Tibial artery (tissue), 4 donors: ENCODE results near the gene ARNT2.

Experiments used
- DNase-seq, 2 donors: peaks; one replicate each; pipeline ENCODE4 v3.0.0-alpha.2; 2019
- H3K27ac ChIP-seq, 2 donors: fragments of 200-600 bp; sonication (generic) in 1 of 2; 1 replicate in 1 of 2; 2 replicates in 1 of 2; pipeline ENCODE4 v1.5.1; 2018 to 2019; ENCODE audit warnings: mild to moderate bottlenecking in 1 of 2
- H3K27me3 ChIP-seq, 2 donors: fragments of 200-600 bp; sonication (generic) in 1 of 2; one replicate each; pipeline versions ENCODE4 v1.5.1 to v1.6.0; 2016 to 2019
- H3K36me3 ChIP-seq, 3 donors: fragments of 200-600 bp; sonication (generic) in 2 of 3; one replicate each; pipeline ENCODE4 v1.5.1; 2016 to 2019; ENCODE audit warnings: mild to moderate bottlenecking in 2 of 3
- H3K4me1 ChIP-seq, 4 donors: fragments of 200-600 bp; sonication (generic) in 2 of 4; 1 replicate in 3 of 4; 2 replicates in 1 of 4; pipeline ENCODE4 v1.5.1; 2016 to 2019
- H3K4me3 ChIP-seq, 2 donors: fragments of 200-600 bp; sonication (generic) in 1 of 2; 1 replicate in 1 of 2; 2 replicates in 1 of 2; pipeline ENCODE4 v1.5.1; 2018 to 2019; ENCODE audit warnings: mild to moderate bottlenecking in 2 of 2
- H3K9me3 ChIP-seq, 3 donors: fragments of 200-600 bp; sonication (generic) in 1 of 3; one replicate each; pipeline ENCODE4 v1.5.1; 2016 to 2019
- CTCF ChIP-seq, 2 experiments: fragments of 200-600 bp in 1 of 2; fragments of 450-650 bp in 1 of 2; IDR thresholded peaks; one replicate each; pipeline ENCODE4 v1.5.1; 2017 to 2019; ENCODE audit warnings: antibody characterized with exemption in 2 of 2, mild to moderate bottlenecking in 1 of 2, moderate library complexity in 1 of 2
- intact Hi-C: fragments of 100-400 bp; cut with DNase I; formaldehyde crosslinking; loops from one replicate; pipeline ENCODE4 v1.15.0; 2023; ENCODE audit warnings: low total_unique reads

ARNT2 gene

DNA sequence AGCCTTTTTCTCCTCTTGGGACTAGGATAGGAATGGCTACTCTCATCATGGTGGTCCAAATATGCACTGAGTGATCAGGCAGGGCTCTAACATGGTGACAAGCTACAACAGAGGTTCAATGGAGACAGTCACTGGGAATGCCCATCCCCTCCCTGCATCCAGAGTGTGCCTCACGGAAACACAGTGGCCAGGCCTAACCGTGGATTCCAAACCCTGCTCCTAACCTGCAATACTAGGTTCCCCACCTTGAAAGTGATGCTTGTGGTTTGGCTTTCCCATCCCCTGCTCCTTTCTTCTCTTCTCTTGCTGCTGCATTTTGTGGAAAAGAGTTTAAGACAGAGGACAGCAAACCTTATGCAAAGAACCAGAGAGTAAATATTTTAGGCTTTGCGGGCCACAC lies 216.0 kb downstream of the ARNT2 start:
- DNase-seq: no peak
- intact Hi-C loops: no loop called here

GRCh38 chr15:80620931-80621330 lies 216.7 kb downstream of the ARNT2 start:
- Histone ChIP-seq H3K9me3 (peaks cover 0 to 5% (median 0%) of the 10 kb centered on the region in 3 donors), H3K27me3 (no peaks in the 10 kb centered on the region), H3K36me3 (no peaks in the 10 kb centered on the region), H3K4me3 (no peak overlapping the region), H3K4me1 (peaks cover 0 to 6% (median 0%) of the 10 kb centered on the region in 4 donors), H3K27ac (no peak overlapping the region)
- DNase-seq: no peak
- no peak for TF ChIP-seq CTCF (IDR thresholded peaks at IDR 0.05)
- intact Hi-C loops: no loop called here

More for the DNA sequence above, 216.0 kb downstream of the ARNT2 start:
- peaks cover 0 to 11% (median 0%) of the 10 kb centered on the region in 4 donors for H3K4me1 ChIP-seq
- no peaks in the 10 kb centered on the region for H3K27me3 ChIP-seq
- no peak overlapping the region for H3K4me3 ChIP-seq
- TF ChIP-seq CTCF (IDR thresholded peaks at IDR 0.05): no peak
- H3K27ac ChIP-seq: no peak overlapping the region
- peaks cover 0 to 5% (median 0%) of the 10 kb centered on the region in 3 donors for H3K9me3 ChIP-seq
- no peaks in the 10 kb centered on the region for H3K36me3 ChIP-seq

DNA sequence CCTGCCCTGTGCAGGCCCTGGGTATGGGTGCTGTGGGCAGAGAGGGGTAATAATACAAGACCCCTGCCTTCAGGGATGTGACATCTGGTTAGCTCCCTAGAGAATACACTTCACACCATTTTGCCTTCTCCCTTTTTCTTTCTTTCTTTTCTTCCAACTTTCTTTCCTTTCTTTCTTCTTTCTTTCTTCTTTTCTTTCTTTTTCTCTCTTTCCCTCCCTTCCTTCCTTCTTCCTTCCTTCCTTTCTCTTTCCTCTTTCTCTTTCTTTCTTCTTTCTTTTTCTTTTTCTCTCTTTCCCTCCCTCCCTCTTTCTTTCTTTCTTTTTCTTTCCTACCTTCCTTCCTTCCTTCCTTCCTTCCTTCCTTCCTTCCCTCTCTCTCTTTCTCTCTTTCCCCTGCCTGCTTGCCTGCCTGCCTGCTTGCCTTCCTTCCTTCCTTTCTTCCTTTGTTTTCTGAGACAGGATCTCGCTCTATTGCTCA lies 222.5 kb downstream of the ARNT2 start:
- H3K4me3 ChIP-seq: no peak overlapping the region
- H3K9me3 ChIP-seq: peaks cover 0 to 5% (median 0%) of the 10 kb centered on the region in 3 donors
- no peaks in the 10 kb centered on the region for H3K36me3 ChIP-seq
- intact Hi-C loops: no loop called here
- no peak for DNase-seq
- H3K27ac ChIP-seq: no peak overlapping the region
- no peaks in the 10 kb centered on the region for H3K27me3 ChIP-seq
- no peak for TF ChIP-seq CTCF (IDR thresholded peaks at IDR 0.05)
- H3K4me1 ChIP-seq: no peaks in the 10 kb centered on the region

GRCh38 chr15:80629355-80629754 lies 225.2 kb downstream of the ARNT2 start:
- intact Hi-C loops: no loop called here
- DNase-seq: no peak

GRCh38 chr15:80630981-80631380 lies 226.8 kb downstream of the ARNT2 start:
- no peaks in the 10 kb centered on the region for H3K9me3 ChIP-seq
- H3K4me1 ChIP-seq: peaks cover 0 to 7% (median 0%) of the 10 kb centered on the region in 4 donors
- no peak for TF ChIP-seq CTCF (IDR thresholded peaks at IDR 0.05)
- intact Hi-C loops: no loop called here
- no peak for DNase-seq
- H3K27me3 ChIP-seq: no peaks in the 10 kb centered on the region
- H3K36me3 ChIP-seq: no peaks in the 10 kb centered on the region
- no peak overlapping the region for H3K4me3 ChIP-seq
- no peak overlapping the region for H3K27ac ChIP-seq

More at GRCh38 chr15:80629355-80629754, 225.2 kb downstream of the ARNT2 start:
- Histone ChIP-seq H3K27ac (no peak overlapping the region), H3K4me3 (no peak overlapping the region), H3K36me3 (no peaks in the 10 kb centered on the region), H3K9me3 (no peaks in the 10 kb centered on the region), H3K27me3 (no peaks in the 10 kb centered on the region), H3K4me1 (peaks cover 0 to 6% (median 0%) of the 10 kb centered on the region in 4 donors)
- no peak for TF ChIP-seq CTCF (IDR thresholded peaks at IDR 0.05)

DNA sequence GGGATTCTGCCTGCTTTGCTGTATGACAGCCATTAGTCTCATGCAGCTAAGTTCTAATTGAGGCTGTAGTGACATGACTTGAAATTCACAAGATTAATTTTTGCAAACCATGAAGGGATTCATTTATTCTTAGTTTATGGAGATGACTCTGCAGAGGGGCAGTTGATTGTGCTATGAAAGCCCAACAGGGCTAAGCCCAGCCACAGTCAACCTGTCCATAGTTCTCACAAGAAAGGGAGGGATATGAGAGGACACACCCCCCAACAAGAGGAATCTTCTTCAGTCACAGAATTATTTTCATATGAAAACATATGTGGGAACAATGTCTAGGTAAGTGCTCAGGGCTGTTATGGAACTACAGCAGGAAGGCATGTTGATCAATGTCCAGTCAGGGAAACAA lies 229.0 kb downstream of the ARNT2 start:
- TF ChIP-seq CTCF (IDR thresholded peaks at IDR 0.05): no peak
- Histone ChIP-seq H3K27me3 (no peaks in the 10 kb centered on the region), H3K4me3 (no peak overlapping the region), H3K4me1 (peaks cover 0 to 7% (median 0%) of the 10 kb centered on the region in 4 donors), H3K27ac (no peak overlapping the region), H3K9me3 (no peaks in the 10 kb centered on the region), H3K36me3 (no peaks in the 10 kb centered on the region)
- DNase-seq: no peak
- intact Hi-C loops: no loop called here
